Mesendoderm (in vitro differentiated cells): ENCODE results near the gene MGAT5.

Source experiments
- DNase-seq: peaks from one replicate; pipeline ENCODE4 v3.0.0; 2013
- H2AK5ac ChIP-seq: 2 replicates; pipeline ENCODE4 v1.6.1; 2013; ENCODE audit warnings: low read length, inconsistent platforms
- H2BK120ac ChIP-seq: 2 replicates; pipeline ENCODE4 v1.6.1; 2013; ENCODE audit warnings: low read depth, mild to moderate bottlenecking, low read length, moderate library complexity, mixed read lengths
- H2BK15ac ChIP-seq: replicated peaks from 2 replicates; pipeline ENCODE4 v1.6.1; 2013; ENCODE audit warnings: low read depth, mild to moderate bottlenecking, moderate library complexity
- H2BK5ac ChIP-seq: 2 replicates; pipeline ENCODE4 v1.6.1; 2013; ENCODE audit warnings: low read length, inconsistent platforms
- H3K18ac ChIP-seq: 2 replicates; pipeline ENCODE4 v1.6.1; 2013; ENCODE audit warnings: mild to moderate bottlenecking, low read length, mixed read lengths
- H3K23ac ChIP-seq: one replicate; pipeline ENCODE4 v1.6.1; 2013; ENCODE audit warnings: low read length
- H3K27ac ChIP-seq: 2 replicates; pipeline ENCODE4 v1.5.1; 2013; ENCODE audit warnings: low read depth, mild to moderate bottlenecking, inconsistent platforms, low read length, moderate library complexity
- H3K27me3 ChIP-seq: 2 replicates; pipeline ENCODE4 v1.6.1; 2013; ENCODE audit warnings: low read length, control low read depth, mild to moderate bottlenecking, inconsistent platforms; ENCODE audit not compliant: insufficient read depth, poor library complexity
- H3K36me3 ChIP-seq: 2 replicates; pipeline ENCODE4 v1.6.1; 2013; ENCODE audit warnings: low read length, inconsistent platforms; ENCODE audit not compliant: control insufficient read depth, insufficient read depth
- H3K4ac ChIP-seq: one replicate; pipeline ENCODE4 v1.6.1; 2013; ENCODE audit warnings: low read depth, mild to moderate bottlenecking, low read length, moderate library complexity
- H3K4me1 ChIP-seq: 2 replicates; pipeline ENCODE4 v1.6.1; 2013; ENCODE audit warnings: low read depth, low read length, inconsistent platforms; ENCODE audit not compliant: control insufficient read depth
- H3K4me2 ChIP-seq: 2 replicates; pipeline ENCODE4 v1.6.1; 2013; ENCODE audit warnings: low read length
- H3K4me3 ChIP-seq: 2 replicates; pipeline ENCODE4 v1.5.1; 2013; ENCODE audit warnings: mild to moderate bottlenecking, low read length
- H3K56ac ChIP-seq: one replicate; pipeline ENCODE4 v1.6.1; 2013; ENCODE audit warnings: low read length
- H3K79me1 ChIP-seq: 2 replicates; pipeline ENCODE4 v1.6.1; 2013; ENCODE audit warnings: low read length, inconsistent platforms
- H3K79me2 ChIP-seq: 2 replicates; pipeline ENCODE4 v1.6.1; 2013; ENCODE audit warnings: mild to moderate bottlenecking, low read length; ENCODE audit not compliant: control insufficient read depth, insufficient read depth
- H3K9ac ChIP-seq: 2 replicates; pipeline ENCODE4 v1.6.1; 2013; ENCODE audit warnings: low read length, inconsistent platforms
- H4K5ac ChIP-seq: one replicate; pipeline ENCODE4 v1.6.1; 2013; ENCODE audit warnings: low read length
- H4K8ac ChIP-seq: one replicate; pipeline ENCODE4 v1.6.1; 2013; ENCODE audit warnings: low read depth, mild to moderate bottlenecking, control low read depth, low read length, moderate library complexity
- WGBS: extraction: QIAGEN DNeasy Blood & Tissue Kit; methylation state at CpG from one replicate; pipeline ENCODE4 v1.1.7; 2013; ENCODE audit warnings: low lambda C conversion rate, missing lambda C conversion rate; ENCODE audit not compliant: insufficient coverage; ENCODE audit errors: extremely low coverage; 5-methylcytosine and 5-hydroxymethylcytosine counted together

Gene MGAT5

DNA sequence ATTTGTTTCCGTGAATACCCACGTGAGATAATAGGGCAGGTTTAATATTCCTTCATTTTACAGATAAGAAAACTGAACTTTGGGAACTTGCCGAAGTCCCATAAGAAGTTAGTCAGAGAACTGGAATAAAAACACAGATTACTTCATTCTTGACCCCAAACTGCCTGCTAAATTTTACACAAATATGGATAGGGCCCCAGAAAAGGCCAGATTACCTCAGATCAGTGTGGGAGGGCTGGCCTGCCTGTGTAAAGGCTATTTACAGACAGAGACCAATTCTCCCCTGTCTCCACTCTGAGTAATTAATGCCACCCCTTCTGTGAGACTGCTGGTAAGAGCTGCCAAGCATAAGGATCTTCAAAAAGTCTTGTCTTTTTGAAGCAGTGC lies 139.2 kb downstream of the MGAT5 start:
- no peak overlapping the region for H3K56ac ChIP-seq
- no peak overlapping the region for H3K4ac ChIP-seq
- H3K23ac ChIP-seq: no peak overlapping the region
- no peaks in the 10 kb centered on the region for H3K27me3 ChIP-seq
- no peak overlapping the region for H2BK120ac ChIP-seq
- no peaks in the 10 kb centered on the region for H3K79me2 ChIP-seq
- H3K18ac ChIP-seq: no peak overlapping the region
- no peaks in the 10 kb centered on the region for H3K36me3 ChIP-seq
- H2BK15ac ChIP-seq: no peak overlapping the region
- no peak overlapping the region for H2AK5ac ChIP-seq
- no peak overlapping the region for H4K8ac ChIP-seq
- no peak for DNase-seq
- no peak overlapping the region for H3K4me2 ChIP-seq
- no peaks in the 10 kb centered on the region for H3K4me1 ChIP-seq
- no peak overlapping the region for H3K27ac ChIP-seq
- no peak overlapping the region for H3K4me3 ChIP-seq
- WGBS: no CpG with 5 or more reads among the region's 3 CpGs
- H3K79me1 ChIP-seq: no peaks in the 10 kb centered on the region
- no peak overlapping the region for H2BK5ac ChIP-seq
- no peak overlapping the region for H4K5ac ChIP-seq
- H3K9ac ChIP-seq: no peak overlapping the region

DNA sequence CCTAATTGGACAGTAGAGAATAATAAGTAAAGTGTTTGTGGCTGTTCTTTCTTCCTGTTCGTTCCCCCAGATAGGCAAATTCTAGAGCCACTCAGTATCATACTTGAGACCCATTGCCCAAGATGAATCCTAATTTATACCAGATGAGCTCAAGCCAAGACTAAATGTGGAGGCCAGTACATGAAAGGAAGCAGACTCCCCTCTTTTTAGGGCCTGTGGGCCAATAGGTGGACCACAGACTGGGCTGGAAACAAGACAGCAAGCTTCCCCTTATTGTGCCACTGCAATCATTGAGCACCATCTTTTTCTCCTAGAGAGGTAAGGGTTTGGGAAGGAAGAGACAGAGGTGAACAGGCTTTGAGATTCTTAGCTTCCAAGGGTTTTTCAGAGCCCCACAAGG lies 141.9 kb downstream of the MGAT5 start:
- Histone ChIP-seq H3K79me2 (no peaks in the 10 kb centered on the region), H3K18ac (no peak overlapping the region), H3K4me3 (no peak overlapping the region), H2AK5ac (no peak overlapping the region), H3K4me1 (no peaks in the 10 kb centered on the region), H2BK120ac (no peak overlapping the region), H2BK15ac (no peak overlapping the region), H3K4ac (no peak overlapping the region), H3K56ac (no peak overlapping the region), H4K5ac (no peak overlapping the region), H4K8ac (no peak overlapping the region), H2BK5ac (no peak overlapping the region), H3K79me1 (no peaks in the 10 kb centered on the region), H3K4me2 (no peak overlapping the region), H3K27ac (no peak overlapping the region), H3K27me3 (no peaks in the 10 kb centered on the region), H3K36me3 (no peaks in the 10 kb centered on the region), H3K9ac (no peak overlapping the region), H3K23ac (no peak overlapping the region)
- no peak for DNase-seq
- no CpG with 5 or more reads among the region's 1 CpG for WGBS

DNA sequence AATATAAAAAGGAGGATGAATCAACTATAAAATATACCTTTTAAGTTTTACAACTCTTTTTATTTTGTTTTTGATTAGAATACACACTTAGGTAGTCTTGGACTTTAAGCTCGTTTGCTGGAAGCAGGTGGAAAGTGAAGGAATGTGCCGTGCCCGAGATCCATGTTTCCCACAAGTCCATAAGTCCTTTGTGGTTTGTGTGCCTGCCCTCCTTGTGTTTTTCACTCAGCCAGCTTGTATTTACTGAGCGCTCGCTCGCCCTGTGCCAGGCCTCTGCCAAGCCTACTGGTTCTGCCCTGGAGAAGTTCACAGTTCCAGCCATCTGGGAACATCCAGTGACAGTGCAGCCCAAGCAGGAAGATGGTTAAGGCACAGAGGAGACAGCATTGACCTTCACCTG lies 142.6 kb downstream of the MGAT5 start:
- H3K4ac ChIP-seq: no peak overlapping the region
- no peak overlapping the region for H2AK5ac ChIP-seq
- no peaks in the 10 kb centered on the region for H3K27me3 ChIP-seq
- H3K4me1 ChIP-seq: no peaks in the 10 kb centered on the region
- no peak overlapping the region for H3K9ac ChIP-seq
- H3K79me2 ChIP-seq: no peaks in the 10 kb centered on the region
- DNase-seq: no peak
- no peak overlapping the region for H3K4me3 ChIP-seq
- H3K27ac ChIP-seq: no peak overlapping the region
- no peak overlapping the region for H3K23ac ChIP-seq
- no peak overlapping the region for H3K4me2 ChIP-seq
- H3K79me1 ChIP-seq: no peaks in the 10 kb centered on the region
- no CpG with 5 or more reads among the region's 6 CpGs for WGBS
- no peaks in the 10 kb centered on the region for H3K36me3 ChIP-seq
- no peak overlapping the region for H4K5ac ChIP-seq
- no peak overlapping the region for H2BK120ac ChIP-seq
- H3K18ac ChIP-seq: no peak overlapping the region
- H4K8ac ChIP-seq: no peak overlapping the region
- H3K56ac ChIP-seq: no peak overlapping the region
- H2BK5ac ChIP-seq: no peak overlapping the region
- no peak overlapping the region for H2BK15ac ChIP-seq

DNA sequence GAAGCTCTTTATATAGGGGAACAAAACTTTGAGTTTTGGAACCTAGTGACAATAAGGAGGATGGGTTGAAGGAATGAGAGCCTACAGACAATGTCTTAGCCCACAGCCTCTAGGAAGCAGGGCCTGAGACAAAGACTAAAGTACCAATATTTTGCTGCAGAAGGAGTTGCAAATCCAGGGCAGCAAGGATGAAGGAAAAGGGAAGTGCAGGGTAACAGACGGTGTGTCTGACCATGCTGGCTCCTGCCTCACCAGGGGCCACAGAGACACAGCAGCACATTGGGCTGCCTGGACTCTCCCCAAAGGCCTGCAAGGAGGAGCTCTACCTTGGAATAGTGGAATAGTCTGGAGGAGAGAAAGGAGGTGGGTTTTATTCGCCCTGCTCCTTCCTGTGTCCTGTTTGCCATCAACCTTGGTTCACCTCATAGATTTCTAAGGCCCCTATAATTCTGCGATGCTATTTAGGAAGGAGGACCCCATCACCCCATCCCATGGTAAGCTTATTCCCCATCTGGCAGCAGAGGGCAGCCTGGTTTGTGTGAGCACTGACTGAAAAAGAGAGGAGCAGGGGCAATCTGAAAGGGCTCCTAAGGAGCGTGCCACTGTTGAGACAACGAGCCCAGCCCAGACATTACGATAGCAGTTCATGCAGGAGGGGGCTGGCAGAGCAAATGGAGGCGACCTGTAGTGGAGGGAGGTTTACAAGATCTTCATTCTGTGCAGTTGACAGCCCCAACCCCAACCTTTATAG lies 143.4 kb downstream of the MGAT5 start:
- Histone ChIP-seq H3K56ac (no peak overlapping the region), H3K9ac (no peak overlapping the region), H3K23ac (no peak overlapping the region), H3K4ac (no peak overlapping the region), H3K27me3 (no peaks in the 10 kb centered on the region), H3K79me1 (no peaks in the 10 kb centered on the region), H4K8ac (no peak overlapping the region), H3K36me3 (no peaks in the 10 kb centered on the region), H2AK5ac (no peak overlapping the region), H2BK15ac (no peak overlapping the region), H2BK120ac (no peak overlapping the region), H4K5ac (no peak overlapping the region), H3K4me3 (no peak overlapping the region), H3K79me2 (no peaks in the 10 kb centered on the region), H3K18ac (no peak overlapping the region), H3K4me2 (no peak overlapping the region), H2BK5ac (no peak overlapping the region), H3K27ac (no peak overlapping the region), H3K4me1 (no peaks in the 10 kb centered on the region)
- no peak for DNase-seq
- WGBS: no CpG with 5 or more reads among the region's 7 CpGs

DNA sequence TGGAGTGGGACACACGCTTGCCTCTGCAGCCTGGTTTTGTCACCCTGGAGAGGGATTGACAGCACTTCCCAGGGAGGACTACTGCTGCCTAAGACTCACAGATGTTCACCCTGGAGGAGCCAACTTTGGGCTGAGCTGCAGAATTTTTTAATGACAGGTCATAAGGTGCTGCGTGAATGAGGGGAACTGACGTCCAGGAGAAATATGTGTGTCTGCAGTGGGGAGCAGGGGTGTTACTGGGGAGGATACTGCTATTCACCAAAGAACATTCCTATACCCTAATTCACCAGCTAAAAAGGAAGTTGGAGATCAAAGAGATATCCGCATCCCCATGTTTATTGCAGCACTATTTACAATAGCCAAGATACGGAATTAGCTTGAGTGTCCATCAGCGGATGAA lies 144.4 kb downstream of the MGAT5 start:
- Histone ChIP-seq H2BK15ac (no peak overlapping the region), H3K79me1 (no peaks in the 10 kb centered on the region), H3K18ac (no peak overlapping the region), H3K4ac (no peak overlapping the region), H3K23ac (no peak overlapping the region), H3K4me2 (no peak overlapping the region), H3K9ac (no peak overlapping the region), H3K27ac (no peak overlapping the region), H2BK120ac (no peak overlapping the region), H2BK5ac (no peak overlapping the region), H4K8ac (no peak overlapping the region), H3K56ac (no peak overlapping the region), H3K27me3 (no peaks in the 10 kb centered on the region), H3K4me3 (no peak overlapping the region), H4K5ac (no peak overlapping the region), H2AK5ac (no peak overlapping the region), H3K4me1 (no peaks in the 10 kb centered on the region), H3K36me3 (no peaks in the 10 kb centered on the region), H3K79me2 (no peaks in the 10 kb centered on the region)
- DNase-seq: peak; percentile 10
- WGBS: no CpG with 5 or more reads among the region's 6 CpGs

DNA sequence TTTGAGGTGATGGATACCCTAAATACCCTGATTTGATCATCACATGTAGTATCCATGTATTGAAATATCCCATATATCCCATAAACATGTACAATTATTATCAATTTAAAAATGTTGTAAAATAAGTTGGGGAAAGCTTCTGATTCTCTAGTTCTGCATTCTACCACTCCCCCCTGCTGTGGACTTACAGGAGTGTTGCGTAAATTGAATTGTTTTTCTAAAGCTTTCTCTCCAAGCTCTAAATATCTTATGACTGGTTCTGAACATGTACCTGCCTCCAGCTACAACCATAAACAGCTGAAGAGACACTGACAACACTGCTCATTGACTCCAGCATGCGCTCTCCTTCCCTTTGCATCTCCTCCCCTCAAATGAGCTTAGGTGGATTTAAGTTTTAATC lies 145.2 kb downstream of the MGAT5 start:
- Histone ChIP-seq H3K18ac (no peak overlapping the region), H3K4me1 (no peaks in the 10 kb centered on the region), H3K27ac (no peak overlapping the region), H2BK120ac (no peak overlapping the region), H3K36me3 (no peaks in the 10 kb centered on the region), H3K79me1 (no peaks in the 10 kb centered on the region), H2BK15ac (no peak overlapping the region), H3K56ac (no peak overlapping the region), H4K5ac (no peak overlapping the region), H2BK5ac (no peak overlapping the region), H2AK5ac (no peak overlapping the region), H3K4me3 (no peak overlapping the region), H3K27me3 (no peaks in the 10 kb centered on the region), H3K79me2 (no peaks in the 10 kb centered on the region), H3K4me2 (no peak overlapping the region), H4K8ac (no peak overlapping the region), H3K23ac (no peak overlapping the region), H3K9ac (no peak overlapping the region), H3K4ac (no peak overlapping the region)
- no peak for DNase-seq
- no CpG with 5 or more reads among the region's 2 CpGs for WGBS
